ENCODE results near the gene VSIG10. TPM values are rescaled to one million over a fixed set of nuclear protein-coding genes. Genes with fewer than 3 reads are reported as not detected.

Gene VSIG10
- total and polyA plus RNA-seq, 12 donors = 5.3 to 23.6 (median 10.3) TPM

DNA sequence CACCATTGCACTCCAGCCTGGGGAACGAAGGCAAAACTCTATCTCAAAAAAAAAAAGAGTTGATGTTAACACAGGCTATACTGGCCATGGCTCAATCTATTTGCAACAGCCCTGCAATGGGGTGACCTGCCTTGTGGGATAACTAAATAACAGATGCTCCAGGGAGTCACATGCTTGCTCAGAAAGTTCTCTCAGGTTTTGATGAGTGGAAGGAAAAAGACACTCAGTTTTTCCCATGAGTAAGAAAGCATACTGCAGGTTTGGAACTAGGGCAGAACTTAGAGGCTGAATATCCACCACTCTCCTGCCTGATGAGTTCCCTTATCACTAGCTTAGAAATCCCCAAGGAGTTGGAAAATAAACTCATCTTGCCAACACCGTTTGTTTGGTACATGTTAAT lies 59.7 kb downstream of the VSIG10 start:
- no peak for DNase-seq
- Histone ChIP-seq H3K9me3 (no peaks in the 10 kb centered on the region), H3K27ac (no peak overlapping the region), H3K36me3 (peaks cover 0 to 100% (median 44%) of the 10 kb centered on the region in 9 donors), H3K4me1 (peaks cover 0 to 26% (median 0%) of the 10 kb centered on the region in 9 donors), H3K27me3 (no peaks in the 10 kb centered on the region), H3K4me3 (no peak overlapping the region)
- 69 to 75% methylated on average over 2 of the region's 2 CpGs for WGBS, 2 donors
- no peak for ATAC-seq
- intact Hi-C loops (cut with DNase I) = loop anchor here in 1 of 10 donors (10.0 kb wide), 1 partner anchor 331 kb away; the partner anchor contains the start of genes SUDS3 and TAOK3
- no peak for TF ChIP-seq CTCF (IDR thresholded peaks at IDR 0.05)

DNA sequence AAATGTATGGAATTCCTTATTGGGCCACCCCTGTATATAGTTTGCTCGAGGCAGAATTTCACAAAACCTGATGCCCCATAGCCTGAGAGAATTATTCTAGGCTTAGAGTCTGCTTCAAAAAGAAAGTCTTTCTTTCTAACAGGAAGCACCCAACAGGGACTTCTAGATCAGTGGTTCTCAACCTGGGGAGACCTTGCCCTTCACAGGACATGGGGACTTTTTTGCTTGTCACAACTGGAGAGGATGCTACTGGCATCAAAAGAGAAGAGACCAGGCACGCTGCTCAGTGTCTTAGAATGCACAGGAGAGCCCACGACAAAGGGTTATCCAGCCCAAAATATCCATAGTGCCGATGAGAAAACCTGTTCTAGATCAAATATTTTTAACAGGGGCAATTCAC lies 61.7 kb downstream of the VSIG10 start:
- intact Hi-C loops (cut with DNase I) = loop anchor here in 1 of 10 donors (10.0 kb wide), 1 partner anchor 333 kb away; the partner anchor contains the start of genes SUDS3 and TAOK3
- no peak overlapping the region for H3K4me3 ChIP-seq
- peaks cover 0 to 20% (median 0%) of the 10 kb centered on the region in 9 donors for H3K4me1 ChIP-seq
- no peaks in the 10 kb centered on the region for H3K9me3 ChIP-seq
- peaks cover 0 to 100% (median 63%) of the 10 kb centered on the region in 9 donors for H3K36me3 ChIP-seq
- H3K27me3 ChIP-seq = no peaks in the 10 kb centered on the region
- DNase-seq = no peak
- no peak for ATAC-seq
- 96 to 98% methylated on average over 4 of the region's 4 CpGs for WGBS, 2 donors
- H3K27ac ChIP-seq = no peak overlapping the region
- TF ChIP-seq CTCF (IDR thresholded peaks at IDR 0.05) = no peak

DNA sequence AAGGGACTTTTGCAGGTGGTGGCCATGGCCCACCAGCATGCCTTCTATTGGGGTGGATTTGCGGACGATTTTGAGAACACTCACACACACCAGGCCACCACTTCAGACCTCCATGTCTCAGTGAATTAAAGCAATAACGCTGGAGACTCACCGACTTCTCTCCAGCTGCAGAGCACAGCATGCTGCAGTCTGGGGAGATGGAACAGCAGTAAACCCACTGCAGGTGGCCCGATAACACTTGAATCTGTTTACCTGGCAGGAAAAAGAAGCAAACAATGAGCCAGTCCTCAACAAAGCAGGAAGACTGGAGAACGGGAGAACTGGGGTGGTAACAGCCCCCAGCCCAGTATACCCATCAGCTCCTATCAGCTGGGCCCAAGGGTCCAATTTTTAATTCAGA lies 65.7 kb downstream of the VSIG10 start:
- H3K4me3 ChIP-seq = no peak overlapping the region
- no peaks in the 10 kb centered on the region for H3K9me3 ChIP-seq
- peaks cover 0 to 14% (median 0%) of the 10 kb centered on the region in 9 donors for H3K4me1 ChIP-seq
- no peak for TF ChIP-seq CTCF (IDR thresholded peaks at IDR 0.05)
- peaks cover 0 to 100% (median 87%) of the 10 kb centered on the region in 9 donors for H3K36me3 ChIP-seq
- no peak overlapping the region for H3K27ac ChIP-seq
- 74 to 78% methylated on average over 6 of the region's 6 CpGs for WGBS, 2 donors
- intact Hi-C loops (cut with DNase I) = loop anchor here in 2 of 10 donors (10.0 kb wide), 1 partner anchor 163 kb away; no protein-coding TSS in a partner anchor
- no peak for DNase-seq
- no peaks in the 10 kb centered on the region for H3K27me3 ChIP-seq
- ATAC-seq = no peak

DNA sequence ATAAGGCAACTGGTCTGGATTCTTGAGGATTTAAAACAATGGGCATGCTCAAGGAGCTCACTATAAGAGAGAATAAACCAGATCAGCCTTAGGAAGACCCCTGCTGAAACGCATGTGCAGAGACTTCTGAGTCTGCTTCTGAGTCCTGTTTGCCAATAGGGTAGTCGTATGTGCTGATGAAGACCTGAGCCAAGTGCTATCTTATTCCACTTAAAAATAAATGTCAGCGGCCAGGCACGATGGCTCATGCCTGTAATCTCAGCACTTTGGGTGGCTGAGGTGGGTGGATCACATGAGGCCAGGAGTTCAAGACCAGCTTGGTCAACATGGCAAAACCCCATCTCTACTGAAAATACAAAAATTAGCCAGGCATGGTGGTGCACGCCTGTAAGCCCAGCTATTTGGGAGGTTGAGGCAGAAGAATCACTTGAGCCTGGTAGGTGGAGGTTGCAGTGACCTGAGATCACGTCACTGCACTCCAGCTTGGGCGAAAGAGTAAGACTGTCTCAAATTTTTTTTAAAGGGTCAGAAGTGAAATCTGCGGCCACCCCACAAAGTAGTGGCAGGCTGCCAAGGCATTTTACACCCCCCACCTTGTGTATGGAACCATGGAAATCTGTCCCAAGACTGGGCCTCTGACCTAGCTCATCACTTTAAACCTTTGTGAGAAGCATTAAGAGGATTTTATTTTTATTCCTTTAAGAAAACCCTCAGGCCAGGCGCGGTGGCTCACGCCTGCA lies 67.0 kb downstream of the VSIG10 start:
- H3K27ac ChIP-seq = peak overlapping the region in 1 of 10 donors; percentile 7
- 70 to 85% methylated on average over 11 of the region's 11 CpGs for WGBS, 2 donors
- no peak for TF ChIP-seq CTCF (IDR thresholded peaks at IDR 0.05)
- peak in 4 of 8 donors; percentile 43 to 59 (median 52) for ATAC-seq
- no peak overlapping the region for H3K4me3 ChIP-seq
- intact Hi-C loops (cut with DNase I) = loop anchor here in 2 of 10 donors (10.0 kb wide), 1 partner anchor 162 kb away; no protein-coding TSS in a partner anchor
- H3K27me3 ChIP-seq = no peaks in the 10 kb centered on the region
- H3K9me3 ChIP-seq = no peaks in the 10 kb centered on the region
- peaks cover 0 to 100% (median 88%) of the 10 kb centered on the region in 9 donors for H3K36me3 ChIP-seq
- no peak for DNase-seq
- peaks cover 0 to 14% (median 0%) of the 10 kb centered on the region in 9 donors for H3K4me1 ChIP-seq

Measured in heart right ventricle (tissue), 16 donors.